ENCODE data around the gene PRKCA.

- TF ChIP-seq CTCF (IDR thresholded peaks at IDR 0.05) (no peak), POLR2A (IDR thresholded peaks at IDR 0.05) (no peak)
Observed at GRCh38 chr17:66451188-66452149, 149.1 kb downstream of the PRKCA start.

Measured in prostate gland (tissue), 2 donors.